Dedifferentiated amniotic fluid mesenchymal stem cell (primary cell): ENCODE measurements around the gene HYDIN.
"Not testable (repeated sequence)": the region's sequence is repeated elsewhere in the genome, so short reads cannot be mapped to it uniquely, and the experiment has no call there.

Experiments used
- DNase-seq: peaks from one replicate; pipeline ENCODE4 v3.0.0-alpha.2; 2016; ENCODE audit errors: extremely low spot score

The HYDIN gene

DNA sequence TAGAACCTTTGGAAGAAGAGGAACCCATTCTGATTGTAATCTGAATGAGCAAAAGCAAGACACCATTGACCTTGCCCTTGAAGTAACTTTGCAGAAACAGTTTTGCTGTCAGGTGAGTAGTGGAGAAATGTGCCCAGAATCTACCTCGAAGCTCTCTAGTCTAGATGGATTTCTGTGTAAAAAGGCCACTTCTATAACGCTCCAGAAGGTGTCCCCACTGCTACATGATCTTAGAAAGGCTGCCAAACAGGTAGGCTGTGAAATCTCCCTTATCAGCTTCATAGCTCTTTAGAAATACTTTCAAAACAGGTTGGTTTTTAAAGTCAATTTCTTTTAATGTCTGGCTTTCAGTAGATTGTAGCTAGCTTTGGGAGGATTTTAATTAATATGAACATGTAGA, 230.8 kb downstream of the HYDIN start:
- DNase-seq, result peak; percentile 14

- DNase-seq, result not testable (repeated sequence)
These were observed 234.7 kb downstream of the HYDIN start for GRCh38 chr16:70995799-70996198.

DNA sequence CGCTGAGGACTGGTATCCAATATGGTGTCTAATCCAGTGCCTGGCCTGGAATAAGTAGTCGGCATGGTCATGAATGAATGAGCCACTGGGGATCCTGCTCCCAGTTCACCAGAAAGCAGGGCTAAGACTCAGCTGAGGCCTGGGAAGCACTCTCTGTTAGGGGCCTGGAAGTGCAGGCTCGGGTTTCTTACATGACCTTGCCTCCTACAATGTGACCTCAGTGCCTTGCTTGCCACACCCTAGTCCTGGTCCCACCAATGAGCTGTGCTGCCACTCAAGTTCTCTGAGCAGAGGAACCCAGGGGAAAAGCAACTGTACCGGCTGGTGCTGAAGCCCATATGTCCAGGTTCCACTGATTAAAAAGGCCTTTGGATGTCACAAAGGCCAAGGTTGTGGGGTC, 238.0 kb downstream of the HYDIN start:
- not testable (repeated sequence) for DNase-seq

GRCh38 chr16:70987019-70987715, 243.4 kb downstream of the HYDIN start:
- DNase-seq, result not testable (repeated sequence)

GRCh38 chr16:70984675-70985074, 245.8 kb downstream of the HYDIN start:
- DNase-seq, result not testable (repeated sequence)

GRCh38 chr16:70968332-70968731, 262.2 kb downstream of the HYDIN start:
- not testable (repeated sequence) for DNase-seq

GRCh38 chr16:70960169-70960568, 270.4 kb downstream of the HYDIN start:
- DNase-seq, result not testable (repeated sequence)

- not testable (repeated sequence) for DNase-seq
These were observed 275.6 kb downstream of the HYDIN start for GRCh38 chr16:70954922-70955321.

DNA sequence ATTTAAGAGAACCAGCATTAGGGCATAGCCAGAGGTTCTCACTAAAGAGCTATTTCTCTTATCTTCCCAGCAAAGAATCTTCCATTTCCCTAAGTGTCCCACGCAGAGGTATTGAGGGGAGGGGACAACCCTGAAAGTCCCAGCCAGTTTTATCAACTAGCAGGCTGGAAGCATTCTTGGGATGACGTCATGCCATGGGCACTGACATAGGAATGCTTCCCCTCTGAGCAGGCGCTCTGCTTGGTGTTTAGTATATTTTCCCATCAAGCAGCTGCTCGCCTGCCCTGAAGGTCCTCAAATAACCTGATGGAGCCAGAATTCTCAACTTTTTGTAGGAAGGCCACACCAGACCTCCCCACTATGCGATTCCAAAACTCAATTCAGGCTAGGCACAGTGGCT, 276.7 kb downstream of the HYDIN start:
- not testable (repeated sequence) for DNase-seq

DNA sequence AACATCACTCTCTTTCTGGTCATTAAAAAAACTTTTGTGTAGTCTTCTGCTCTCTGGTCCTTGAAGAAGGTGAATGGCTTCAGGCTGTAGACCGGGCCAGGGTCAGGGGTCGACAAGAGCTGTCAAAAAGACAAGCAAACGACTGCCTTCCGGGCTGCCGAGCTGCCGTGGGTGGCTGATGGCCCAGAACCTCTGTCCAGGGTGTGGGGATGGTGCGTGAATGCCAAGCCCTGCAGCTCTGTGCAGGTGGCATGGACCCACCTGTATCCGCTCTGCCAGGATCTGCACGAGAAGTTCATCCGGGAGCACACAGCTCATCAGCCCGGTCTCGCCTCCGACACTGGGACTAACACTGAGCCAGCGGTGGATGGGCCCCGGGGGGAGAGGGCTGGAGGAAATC, 287.0 kb downstream of the HYDIN start:
- DNase-seq, result not testable (repeated sequence)

- DNase-seq, result not testable (repeated sequence)
These were observed 290.7 kb downstream of the HYDIN start for GRCh38 chr16:70939690-70940359.

GRCh38 chr16:70936781-70937525, 293.6 kb downstream of the HYDIN start:
- not testable (repeated sequence) for DNase-seq

GRCh38 chr16:70935325-70935724, 295.2 kb downstream of the HYDIN start:
- DNase-seq, result not testable (repeated sequence)

DNA sequence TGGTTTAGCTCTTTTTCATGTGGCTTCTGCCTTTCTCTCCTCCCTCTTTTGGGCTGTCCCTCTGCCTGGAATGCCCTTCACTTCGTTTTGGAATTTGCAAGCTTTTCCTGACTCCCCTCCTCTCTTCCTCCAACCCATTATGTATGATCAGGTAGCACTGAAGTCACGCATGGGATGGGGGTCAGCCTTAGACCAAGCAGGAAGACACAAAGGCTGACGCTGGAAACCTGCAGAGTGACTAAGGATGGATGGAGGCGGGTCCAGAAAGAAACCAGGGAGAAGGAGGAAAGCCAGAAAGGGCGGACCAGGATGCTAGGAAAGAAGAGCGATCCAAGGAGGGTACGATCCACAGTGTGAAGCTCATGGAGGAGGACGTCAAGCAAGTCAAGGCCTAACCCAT, 296.8 kb downstream of the HYDIN start:
- not testable (repeated sequence) for DNase-seq

DNA sequence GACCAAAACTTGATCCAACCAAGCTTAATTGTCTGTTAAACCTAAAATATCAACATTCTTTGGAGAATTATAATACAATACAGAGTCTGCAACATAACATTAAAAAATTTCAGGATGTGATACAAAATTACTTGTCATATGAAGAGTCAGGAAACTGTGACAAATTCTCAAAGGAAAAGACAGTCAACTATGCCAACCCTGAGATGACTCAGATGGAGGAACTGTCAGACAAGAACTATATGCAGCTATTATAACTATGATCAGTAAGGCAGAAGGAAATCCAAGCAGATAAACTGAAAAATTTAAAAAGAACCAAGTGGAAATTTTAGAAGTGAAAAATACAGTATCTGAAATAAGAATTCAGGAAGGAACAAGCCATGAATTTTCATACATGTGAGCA, 299.8 kb downstream of the HYDIN start:
- not testable (repeated sequence) for DNase-seq

GRCh38 chr16:70922164-70922563, 308.4 kb downstream of the HYDIN start:
- not testable (repeated sequence) for DNase-seq

GRCh38 chr16:70920661-70921060, 309.9 kb downstream of the HYDIN start:
- DNase-seq, result not testable (repeated sequence)

DNA sequence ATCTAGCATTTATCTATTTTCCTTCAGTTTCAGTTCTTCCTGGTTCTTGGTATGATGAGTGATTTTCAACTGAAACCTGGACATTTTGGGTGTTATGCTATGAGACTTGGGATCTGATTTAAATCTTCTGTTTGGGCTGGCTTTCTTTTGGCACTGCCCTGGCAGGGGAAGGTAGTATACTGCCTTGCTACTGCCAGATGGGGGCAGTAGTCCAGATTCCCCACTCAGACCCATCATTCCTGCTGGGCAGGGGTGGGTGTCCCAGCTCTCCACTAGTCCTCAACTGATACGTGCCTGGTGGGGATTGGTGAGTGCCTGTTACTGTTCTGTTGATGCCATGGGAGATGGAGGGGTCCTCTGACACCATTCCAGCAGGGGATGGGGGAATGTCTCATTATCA, 342.3 kb downstream of the HYDIN start:
- DNase-seq, result not testable (repeated sequence)

DNA sequence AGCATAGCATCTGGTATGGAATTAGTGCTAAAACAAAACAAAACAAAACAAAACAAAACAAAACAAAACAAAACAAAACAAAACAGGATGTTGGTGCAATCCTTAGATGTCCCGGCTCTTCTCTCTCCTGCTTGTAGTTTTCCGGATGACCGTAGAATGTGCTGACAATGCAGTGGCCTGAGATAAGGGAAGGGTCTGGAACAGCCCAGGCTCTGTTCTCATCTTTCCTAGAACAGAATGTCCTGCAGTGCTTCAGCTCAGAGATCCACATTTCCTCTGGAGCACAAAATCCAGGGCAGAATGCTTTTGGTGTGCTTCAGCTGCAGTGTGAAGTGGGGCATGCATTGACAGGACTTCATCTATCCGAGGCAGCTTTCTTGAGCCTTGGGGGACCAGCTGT, 345.9 kb downstream of the HYDIN start:
- not testable (repeated sequence) for DNase-seq

- not testable (repeated sequence) for DNase-seq
These were observed 348.2 kb downstream of the HYDIN start for GRCh38 chr16:70882311-70882710.

DNA sequence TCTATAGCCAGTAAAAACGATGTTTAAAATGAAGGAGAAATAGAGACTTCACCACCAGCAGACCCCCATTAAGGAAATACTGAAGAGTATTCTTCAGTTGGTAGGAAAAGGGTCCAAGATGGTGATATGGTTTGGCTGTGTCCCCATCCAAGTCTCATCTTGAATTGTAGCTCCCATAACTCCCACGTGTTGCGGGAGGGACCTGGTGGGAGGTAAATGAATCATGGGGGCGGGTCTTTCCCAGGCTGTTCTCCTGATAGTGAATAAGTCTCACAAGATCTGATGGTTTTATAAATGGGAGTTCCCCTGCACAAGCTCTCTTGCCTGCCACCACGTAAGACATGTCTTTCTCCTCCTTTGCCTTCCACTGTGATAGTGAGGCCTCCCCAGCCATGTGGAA, 352.6 kb downstream of the HYDIN start:
- not testable (repeated sequence) for DNase-seq

DNA sequence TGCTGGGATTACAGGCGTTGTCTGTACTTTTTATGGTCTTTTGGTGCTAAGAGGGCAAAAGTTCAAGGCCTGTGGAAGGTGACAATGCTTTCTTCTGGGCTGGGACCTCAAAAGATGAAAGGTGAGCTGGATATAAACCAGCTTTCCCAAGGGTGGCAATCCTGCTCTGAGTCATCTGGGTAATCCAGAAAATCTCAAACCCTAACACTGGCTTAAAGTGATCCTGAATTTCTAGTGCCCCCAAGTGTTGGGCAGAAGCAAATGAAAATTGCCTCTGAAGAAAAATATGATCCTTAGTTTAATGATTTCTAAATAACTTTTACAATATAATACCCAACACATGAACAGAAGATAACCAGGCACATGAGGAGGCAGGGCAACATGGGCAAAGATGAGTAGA, 354.1 kb downstream of the HYDIN start:
- not testable (repeated sequence) for DNase-seq
